Measurements from ENCODE around the gene LOXL3. TPM values are rescaled to one million over a fixed set of nuclear protein-coding genes. Genes with fewer than 3 reads are reported as not detected.

The LOXL3 gene
- total RNA-seq, 1 donor from 2014 or later = 6.4 TPM

GRCh38 chr2:74510272-74510671, 43.5 kb downstream of the LOXL3 start:
- no peak for DNase-seq (ENCODE audit: low spot score)

GRCh38 chr2:74507926-74508520, 45.7 kb downstream of the LOXL3 start:
- no peak for DNase-seq (ENCODE audit: low spot score)

- DNase-seq (ENCODE audit: low spot score) = peak; percentile 99
Measured at GRCh38 chr2:74507145-74507925, 46.4 kb downstream of the LOXL3 start, which contains the start of gene PCGF1. Gene PCGF1 (minus strand): TSS chr2:74507695. CDS start chr2:74507668, 27 bp downstream.

GRCh38 chr2:74505448-74506246, 48.1 kb downstream of the LOXL3 start:
- no peak for DNase-seq (ENCODE audit: low spot score)

- no peak for DNase-seq (ENCODE audit: low spot score)
Measured at GRCh38 chr2:74504591-74504990, 49.2 kb downstream of the LOXL3 start.

- no peak for DNase-seq (ENCODE audit: low spot score)
Measured at GRCh38 chr2:74503506-74504475, 50.0 kb downstream of the LOXL3 start.

GRCh38 chr2:74502720-74503505, 50.8 kb downstream of the LOXL3 start:
- peak; percentile 84 for DNase-seq (ENCODE audit: low spot score)

GRCh38 chr2:74502147-74502719, 51.5 kb downstream of the LOXL3 start:
- DNase-seq (ENCODE audit: low spot score) = no peak

GRCh38 chr2:74501335-74502071, 52.2 kb downstream of the LOXL3 start:
- DNase-seq (ENCODE audit: low spot score) = no peak

- DNase-seq (ENCODE audit: low spot score) = no peak
Measured at GRCh38 chr2:74500578-74500946, 53.2 kb downstream of the LOXL3 start.

- DNase-seq (ENCODE audit: low spot score) = no peak
Measured at GRCh38 chr2:74499940-74500577, 53.7 kb downstream of the LOXL3 start.

GRCh38 chr2:74499267-74499939, 54.3 kb downstream of the LOXL3 start, which contains the start of gene LBX2:
Gene LBX2 (minus strand): TSS chr2:74499603. CDS start chr2:74499537, 66 bp downstream.
- no peak for DNase-seq (ENCODE audit: low spot score)

GRCh38 chr2:74498500-74499266, 55.1 kb downstream of the LOXL3 start:
- DNase-seq (ENCODE audit: low spot score) = no peak

- no peak for DNase-seq (ENCODE audit: low spot score)
Measured at GRCh38 chr2:74497777-74498499, 55.8 kb downstream of the LOXL3 start.

- no peak for DNase-seq (ENCODE audit: low spot score)
Measured at GRCh38 chr2:74496997-74497776, 56.6 kb downstream of the LOXL3 start.

- no peak for DNase-seq (ENCODE audit: low spot score)
Measured at GRCh38 chr2:74495440-74495839, 58.3 kb downstream of the LOXL3 start.

All from ureter (tissue), 1 donor.